Stimulated activated CD8-positive, alpha-beta memory T cell treated with anti-CD3 and anti-CD28 coated beads, Interleukin-2, amount 100 ng/mL, for 48 hours (primary cell): ENCODE data around the gene RAB15.

Source experiments
- DNase-seq, 2 donors: peaks; one replicate each; pipeline ENCODE4 v3.0.0-alpha.2; 2020; ENCODE audit warnings: low read depth in 2 of 2

The RAB15 gene

DNA sequence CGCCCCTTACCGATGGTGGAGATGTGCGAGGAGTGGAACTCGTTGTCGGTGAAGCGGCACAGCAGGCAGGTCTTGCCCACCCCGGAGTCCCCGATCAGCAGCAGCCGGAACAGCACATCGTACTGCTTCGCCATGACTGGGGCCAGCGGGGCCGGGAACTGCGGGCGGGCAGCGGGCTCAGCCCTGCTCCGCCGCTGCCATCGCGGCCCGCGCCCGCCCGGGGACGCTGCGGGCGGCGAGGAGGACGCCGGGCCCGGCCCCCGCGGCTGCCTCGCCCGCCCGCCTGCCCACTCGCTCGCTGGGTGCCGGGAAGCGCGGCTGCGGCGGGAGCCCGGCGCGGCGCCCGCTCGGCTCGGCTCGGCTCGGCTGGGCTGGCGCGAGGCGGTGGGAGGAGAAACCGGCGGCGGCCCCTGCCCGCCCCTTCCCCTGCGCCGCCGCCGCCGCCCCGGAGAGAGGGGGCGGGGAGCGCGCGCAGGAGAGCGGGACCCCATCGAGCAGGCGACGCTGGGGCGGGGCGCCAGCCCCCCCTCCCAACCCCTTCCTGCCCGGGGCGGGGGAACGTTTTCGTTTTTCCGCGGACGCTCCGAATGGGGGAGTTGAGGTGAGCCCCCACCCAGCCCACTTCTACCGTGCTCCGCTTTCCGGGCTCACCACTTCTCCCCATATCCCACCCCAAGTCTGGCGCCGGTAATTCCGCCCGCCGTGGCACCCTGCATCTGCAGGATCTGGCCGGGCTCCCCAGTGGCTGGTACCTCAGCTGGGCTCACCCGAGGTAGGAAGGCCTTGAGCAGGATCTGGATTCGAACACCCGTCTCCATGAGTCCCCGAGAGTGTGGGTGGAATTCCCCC is at the start of gene RAB15:
TSS of gene RAB15 (minus strand) at position 394 of the 849 bp plus-strand sequence. CDS start at position 134, 260 bp downstream.
- DNase-seq, result peak; percentile 8 to 21

DNA sequence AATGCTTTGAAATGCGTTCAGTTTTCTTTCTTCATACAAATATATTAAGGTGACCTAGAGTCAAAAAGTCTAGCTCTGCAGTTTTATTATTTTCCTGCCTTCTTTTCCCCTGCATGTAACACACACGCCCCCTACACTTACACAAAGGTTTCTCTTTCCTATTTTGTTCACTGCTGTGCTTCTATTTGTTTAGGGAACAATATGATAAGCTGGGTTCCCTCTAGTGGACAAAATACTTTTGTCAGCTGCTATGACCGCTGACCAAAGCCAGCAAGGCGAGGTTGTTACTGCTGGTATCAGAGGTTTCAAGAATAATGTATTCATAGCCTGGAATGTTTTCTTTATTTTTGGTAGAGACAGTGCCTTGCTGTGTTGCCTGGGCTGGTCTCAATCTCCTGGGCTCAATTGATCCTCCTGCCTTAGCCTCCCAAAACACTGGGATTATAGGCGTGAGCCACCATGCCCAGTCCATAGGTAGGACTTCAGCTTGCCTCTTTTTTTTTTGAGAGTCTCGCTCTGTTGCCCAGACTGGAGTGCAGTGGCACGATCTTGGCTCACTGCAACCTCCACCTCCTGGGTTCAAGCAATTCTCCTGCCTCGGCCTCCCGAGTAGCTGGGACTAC is 47.9 kb upstream of the RAB15 start:
- no peak for DNase-seq

DNA sequence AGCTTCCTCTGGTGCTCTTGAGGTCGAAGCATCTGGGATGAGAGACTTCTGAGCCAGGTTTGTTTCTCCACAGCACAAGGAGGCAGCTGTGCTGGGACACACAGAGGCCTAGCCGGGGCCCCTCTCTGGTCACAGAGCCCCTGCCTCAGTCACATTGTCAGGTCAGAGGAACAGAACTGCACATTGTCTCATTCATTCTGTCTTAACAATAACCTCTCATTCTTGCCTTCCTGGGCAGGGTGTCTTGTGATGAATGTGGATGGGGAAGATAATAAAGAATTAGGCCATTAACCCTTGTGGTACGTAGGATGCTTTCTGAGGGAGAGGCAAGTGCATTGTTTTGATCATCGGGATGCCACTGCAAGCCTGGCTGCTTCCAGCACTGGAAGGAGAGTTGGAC is 44.3 kb upstream of the RAB15 start:
- no peak for DNase-seq

DNA sequence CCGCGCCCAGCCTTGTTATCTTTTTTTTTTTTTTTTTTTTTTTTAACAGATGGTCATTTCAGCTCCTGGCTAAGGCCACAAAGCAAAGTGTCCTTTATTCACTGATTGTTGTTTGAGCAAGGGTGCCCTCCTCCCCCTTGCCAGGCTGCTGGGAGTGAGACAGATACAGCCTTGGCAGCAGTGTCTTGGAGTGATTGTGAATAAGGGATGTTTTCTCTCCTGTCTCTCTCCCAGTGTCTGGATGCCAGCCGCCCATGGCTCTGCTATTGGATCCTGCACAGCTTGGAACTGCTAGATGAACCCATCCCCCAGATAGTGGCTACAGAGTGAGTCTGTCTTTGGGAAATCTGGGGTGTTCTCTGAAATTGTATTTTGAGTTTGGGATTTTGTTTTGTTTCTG is 43.3 kb upstream of the RAB15 start:
- DNase-seq, result no peak

DNA sequence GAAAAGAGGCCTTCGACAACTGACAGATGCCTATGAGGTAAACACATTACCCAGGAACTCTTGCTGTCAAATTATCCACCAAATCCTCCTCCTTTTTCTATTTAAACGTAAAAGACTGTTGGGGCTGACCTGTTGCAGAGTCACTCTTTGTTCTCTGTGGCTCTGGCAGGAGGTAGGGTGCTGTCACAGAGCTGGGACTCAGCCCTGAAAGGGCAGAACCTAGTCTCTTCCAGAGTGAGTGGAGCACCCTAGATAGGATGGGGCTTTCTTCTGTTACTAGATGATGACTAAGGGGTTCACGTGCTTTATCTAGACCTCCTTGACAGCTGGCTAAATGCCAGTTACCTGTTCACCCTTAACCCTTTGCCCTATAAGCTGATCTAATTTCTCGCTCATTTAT is 40.2 kb upstream of the RAB15 start:
- DNase-seq, result no peak

DNA sequence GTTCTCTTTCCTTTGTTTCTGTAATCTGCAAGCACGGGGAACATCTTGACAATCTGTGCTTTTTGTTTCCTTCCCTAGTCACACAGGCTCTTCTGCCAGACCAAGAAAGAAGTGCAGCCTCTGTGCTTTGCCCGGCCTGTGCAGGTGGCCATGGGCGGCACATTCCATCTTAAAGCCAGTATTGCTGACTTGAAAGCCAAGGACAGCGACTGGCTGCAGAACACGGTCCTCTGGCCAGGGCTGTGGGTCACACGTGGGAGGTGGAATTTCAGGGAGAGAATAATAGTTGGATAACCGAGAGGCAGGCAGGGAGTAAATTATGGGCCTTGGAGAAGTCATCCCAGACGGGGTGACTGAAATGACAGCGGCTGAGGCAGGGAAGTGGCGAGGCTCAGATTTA is 39.4 kb upstream of the RAB15 start:
- no peak for DNase-seq

DNA sequence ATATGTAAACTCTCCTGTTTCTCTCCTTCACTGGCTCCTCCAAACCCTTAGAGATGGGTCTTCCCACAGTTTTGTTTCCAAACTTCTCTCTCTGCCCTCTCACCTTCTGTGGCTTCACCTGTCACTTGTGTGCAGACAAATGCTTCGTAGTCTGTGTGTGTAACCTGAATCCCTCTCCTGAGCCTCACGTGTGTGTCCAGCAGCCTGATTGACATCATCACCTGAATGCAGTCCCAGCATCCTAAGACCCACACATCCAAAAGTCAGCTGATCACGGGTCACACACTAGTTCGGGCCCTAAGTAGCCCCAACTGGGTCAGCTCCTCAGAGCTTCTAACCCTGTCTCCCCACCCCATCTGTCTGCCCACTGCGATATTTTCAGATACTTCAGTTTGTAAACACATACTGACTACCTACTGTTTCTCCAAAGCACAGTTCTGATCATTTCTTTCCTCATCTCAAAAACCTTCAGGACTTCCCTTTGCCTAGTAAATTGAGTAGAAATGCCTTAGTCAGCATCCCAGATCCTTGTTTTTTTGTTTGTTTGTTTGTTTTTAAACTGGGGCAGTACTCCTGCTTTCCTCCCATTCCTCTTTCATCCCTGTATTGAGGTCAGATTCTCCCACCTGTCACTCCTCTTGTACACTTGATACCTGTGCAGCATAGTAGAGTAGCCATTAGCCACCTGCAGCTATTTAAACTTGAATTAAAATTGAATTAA is 38.2 kb upstream of the RAB15 start:
- no peak for DNase-seq

DNA sequence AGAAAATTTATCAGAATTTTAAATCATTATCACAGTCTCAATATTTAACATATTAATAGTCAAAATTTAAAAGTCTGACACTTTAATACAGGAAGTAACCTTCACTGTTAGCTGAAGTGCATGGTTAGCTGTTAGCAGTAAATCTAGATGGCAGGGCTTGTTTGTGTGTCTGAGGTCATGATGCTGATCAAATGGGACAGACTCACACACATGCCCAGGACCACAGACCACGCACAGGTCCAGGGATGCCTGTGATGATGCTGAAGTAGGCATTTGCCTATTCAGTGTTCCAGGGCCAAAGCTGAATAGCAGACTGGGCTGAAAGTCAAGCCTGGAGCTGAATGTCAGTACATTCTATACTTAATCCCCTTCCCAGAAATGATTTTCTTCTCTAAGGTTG is 35.1 kb upstream of the RAB15 start:
- no peak for DNase-seq

DNA sequence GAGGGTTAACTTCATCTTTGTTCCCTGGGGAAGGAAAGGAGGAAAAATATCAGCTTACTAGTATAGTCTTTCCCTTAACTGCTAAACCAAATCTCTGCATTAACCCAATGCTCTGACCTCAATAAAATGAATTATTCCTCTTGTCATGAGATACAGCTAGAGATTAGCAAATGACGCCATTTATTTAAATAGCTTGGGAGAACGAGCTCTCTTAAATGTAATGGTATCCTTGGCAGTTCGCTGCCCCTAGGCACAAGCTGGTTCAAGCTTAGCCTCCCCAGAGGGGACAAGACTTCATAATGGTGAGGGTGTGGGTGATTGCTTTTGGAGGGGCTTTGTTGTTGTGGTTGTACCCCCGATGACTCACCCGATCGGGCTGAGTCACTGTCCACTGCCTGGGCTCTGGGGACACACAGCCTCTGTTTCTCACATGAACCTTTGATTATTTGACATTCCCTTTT is 34.2 kb upstream of the RAB15 start:
- DNase-seq, result no peak

DNA sequence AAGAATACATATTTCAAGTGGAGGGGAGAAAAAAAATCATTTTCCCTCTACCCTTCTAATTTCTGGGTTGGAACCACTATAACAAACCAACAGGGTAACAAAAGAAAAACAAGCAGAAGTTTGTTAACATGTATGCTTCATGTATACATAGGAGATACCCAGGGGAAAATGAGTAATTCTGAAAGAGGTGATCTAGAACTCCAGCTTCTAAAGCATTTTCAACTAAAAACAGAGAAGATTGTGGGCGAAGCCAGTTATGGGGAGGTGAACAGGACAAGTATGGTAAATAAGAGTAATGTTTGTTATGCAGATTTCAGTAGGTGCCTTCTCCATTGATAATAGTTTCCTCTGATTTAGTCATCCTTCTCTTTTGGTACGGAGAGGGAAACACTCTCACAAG is 31.3 kb upstream of the RAB15 start:
- no peak for DNase-seq

DNA sequence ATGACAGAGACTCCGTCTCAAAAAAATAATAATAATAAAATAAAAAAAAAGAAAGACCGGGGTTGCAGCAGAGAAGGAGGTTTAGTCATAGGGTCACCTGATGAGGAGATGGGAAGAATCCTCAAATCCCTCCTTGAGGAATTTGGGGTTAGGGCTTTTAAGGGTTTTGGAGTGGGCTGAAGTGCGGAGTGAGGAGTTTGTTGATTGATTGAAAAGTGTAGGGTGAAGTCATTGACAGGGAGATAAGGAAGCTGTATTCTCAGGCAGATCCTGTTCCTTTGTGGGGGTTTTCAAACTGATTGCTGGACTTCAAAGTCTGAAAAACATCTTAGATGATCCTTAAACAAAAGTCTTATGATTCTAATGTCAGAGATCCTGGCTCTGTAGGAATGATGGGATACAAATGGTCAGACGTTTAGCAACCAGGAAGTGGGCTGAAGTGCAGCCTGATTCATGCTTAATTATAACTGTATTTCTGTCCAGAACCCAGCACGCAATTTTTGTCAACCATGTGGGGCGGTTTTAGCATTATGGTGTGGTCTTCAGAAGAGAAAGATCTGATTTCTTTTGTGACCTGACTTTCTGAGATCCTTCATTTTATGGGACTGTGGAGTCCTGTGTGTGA is 30.6 kb upstream of the RAB15 start:
- DNase-seq, result no peak

DNA sequence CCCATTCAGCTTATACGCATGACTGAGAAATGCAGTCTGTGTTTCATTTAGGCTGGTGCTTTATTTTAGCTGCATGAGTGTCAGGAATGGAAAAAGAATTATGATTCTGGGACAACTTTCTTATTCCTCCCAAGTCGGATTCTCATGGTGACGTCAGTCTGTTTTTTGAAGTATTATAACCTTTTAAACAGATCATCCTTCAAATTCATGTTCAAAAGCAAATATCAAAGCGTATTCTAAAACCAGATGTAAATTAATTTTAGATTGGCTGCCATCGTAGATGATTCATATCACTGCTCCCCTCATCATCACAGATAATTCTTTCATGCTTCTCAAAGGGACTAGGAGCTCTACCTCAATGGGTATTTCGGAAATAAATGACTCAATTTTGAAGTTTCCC is 29.6 kb upstream of the RAB15 start:
- no peak for DNase-seq

DNA sequence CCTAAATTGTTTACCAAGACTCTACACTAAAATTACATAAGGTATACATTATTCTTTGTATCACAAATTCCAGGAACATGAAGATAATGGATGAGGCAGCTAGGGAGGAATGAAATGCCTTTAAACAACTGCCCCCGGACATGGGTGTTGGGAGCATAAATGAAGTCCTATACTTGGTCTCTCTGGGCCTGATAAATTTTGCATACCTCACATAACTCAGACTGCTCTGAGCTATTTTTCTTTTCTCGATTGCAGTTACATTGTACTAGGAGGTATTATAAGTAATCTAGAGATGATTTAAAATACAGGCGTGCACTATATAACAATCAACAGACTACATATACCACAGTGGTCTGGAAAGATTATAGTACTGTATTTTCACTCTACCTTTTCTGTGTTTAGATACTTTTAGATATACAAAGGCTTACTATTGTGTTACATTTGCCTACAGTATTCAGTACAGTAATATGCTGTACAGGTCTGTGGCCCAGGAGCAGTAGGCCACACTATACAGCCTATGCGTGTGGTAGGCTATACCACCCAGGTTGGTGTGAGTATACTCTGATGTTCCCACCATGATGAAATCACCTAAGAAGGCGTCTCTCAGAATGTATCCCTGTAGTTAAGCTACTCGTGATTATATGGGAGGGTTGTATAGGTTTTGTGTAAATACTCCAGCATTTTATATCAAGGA is 28.9 kb upstream of the RAB15 start:
- DNase-seq, result no peak

DNA sequence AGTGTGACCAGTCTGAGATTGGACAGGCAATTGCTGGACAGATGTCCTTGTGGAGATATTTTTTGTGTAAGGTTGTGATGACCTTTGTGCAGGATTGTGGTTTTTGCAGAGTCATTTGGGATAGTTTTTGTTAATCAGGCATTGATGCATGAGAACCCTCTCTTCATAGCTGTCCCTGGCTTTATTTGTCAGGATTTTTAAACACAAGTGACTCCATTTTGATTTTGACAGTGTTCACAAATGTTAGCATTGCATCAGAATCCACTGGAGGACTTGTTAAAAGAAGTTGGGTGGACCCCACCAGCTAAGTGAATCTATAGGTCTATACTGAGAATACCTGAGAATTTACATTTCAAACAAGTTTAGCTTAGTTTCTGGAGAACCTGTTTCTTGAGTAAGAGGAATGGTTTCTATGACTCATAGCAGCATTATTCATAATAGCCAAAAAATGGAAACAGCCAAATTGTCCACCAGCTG is 26.4 kb upstream of the RAB15 start:
- no peak for DNase-seq

DNA sequence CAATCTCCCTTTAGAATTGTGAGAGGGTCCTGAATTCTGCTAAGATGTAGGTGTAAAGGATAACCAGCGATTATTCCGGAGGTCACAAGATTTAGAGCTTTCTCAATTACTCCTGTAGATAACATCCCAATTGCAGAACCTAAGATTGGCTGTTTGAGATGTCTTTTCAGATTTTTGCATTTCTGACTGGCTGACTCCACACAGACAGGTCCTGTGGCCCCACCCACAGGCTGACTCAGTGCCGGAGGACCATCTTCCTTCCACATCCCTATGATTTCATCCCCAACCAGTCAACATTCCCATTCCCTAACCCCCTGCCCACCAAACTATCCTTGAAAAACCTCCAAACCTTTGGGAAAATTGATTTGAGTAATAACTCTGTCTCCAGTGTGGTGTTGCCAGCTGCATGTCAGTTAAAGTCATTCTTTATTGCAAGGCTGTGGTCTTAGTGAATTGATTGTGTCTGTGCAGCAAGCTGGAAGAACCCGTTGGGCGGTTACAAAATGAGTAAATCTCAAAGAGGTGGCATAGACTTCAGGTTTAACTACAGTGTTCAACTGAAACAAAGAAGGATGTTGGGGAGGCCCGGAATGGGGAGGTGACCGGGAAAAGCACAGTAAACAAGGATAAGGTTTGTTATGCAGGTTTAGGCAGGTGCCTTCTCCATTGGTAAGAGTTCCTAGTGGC is 25.1 kb upstream of the RAB15 start:
- no peak for DNase-seq

DNA sequence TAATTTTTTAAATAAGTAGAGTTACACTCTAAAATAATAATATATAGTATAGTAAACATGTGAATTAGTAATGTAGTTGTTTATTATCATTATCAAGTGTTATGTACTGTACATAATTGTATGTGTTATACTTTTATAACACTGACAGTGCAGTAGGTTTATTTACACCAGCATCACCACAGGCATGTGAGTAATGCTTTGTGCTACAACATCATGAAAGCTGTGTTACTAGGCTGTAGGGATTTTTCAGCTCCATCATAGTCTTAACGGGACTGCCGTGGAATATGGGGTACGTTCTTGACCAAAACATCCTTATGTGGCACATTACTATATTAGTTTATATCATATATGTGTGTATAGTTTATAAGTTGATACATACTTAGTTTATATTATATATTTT is 23.2 kb upstream of the RAB15 start:
- DNase-seq, result no peak

DNA sequence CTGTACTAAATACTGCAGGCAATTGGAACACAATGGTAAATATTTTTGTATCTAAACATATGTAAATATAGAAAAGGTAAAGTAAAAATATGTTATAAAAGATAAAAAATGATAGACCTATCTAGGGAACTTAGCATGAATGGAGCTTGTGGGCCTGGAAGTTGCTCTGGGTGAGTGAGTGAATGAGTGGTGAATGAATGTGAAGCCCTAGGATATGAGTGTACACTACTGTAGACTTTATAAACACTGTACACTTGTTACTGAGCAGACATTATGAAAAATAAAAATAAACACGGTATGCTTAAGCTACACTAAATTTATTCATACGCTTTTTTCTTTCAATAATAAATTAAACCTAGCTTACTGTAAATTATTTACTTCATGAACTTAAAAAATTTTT is 22.4 kb upstream of the RAB15 start:
- DNase-seq, result no peak

DNA sequence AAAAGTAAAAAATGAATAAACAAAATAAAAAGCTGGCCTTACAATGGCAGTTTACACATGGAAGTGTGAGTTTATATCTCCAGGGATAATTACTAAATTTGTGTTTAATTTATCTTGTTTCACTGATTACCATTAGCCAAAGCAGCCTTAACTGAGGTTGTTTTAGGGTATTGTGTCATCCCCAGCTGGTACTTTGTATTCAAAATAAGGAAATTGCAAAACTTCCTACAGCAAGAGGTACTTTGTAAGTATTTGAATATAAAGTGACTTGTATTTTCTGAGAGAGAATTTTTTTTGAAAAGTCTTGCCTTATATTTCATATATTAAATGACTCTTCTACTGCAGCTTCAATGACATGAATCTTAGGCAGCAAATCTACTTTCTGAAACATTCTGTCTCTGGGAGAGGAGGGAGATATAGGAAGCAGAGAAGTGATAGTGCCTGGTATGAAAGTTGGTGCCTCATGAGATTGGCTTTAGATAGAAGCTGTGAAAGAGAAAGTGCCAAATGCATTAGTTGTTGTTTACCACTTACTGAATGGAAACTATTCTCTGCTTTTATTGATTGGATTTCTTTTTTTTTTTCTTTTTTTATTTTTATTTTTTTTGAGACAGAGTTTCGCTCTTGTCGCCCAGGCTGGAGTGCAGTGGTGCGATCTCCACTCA is 21.3 kb upstream of the RAB15 start:
- no peak for DNase-seq

DNA sequence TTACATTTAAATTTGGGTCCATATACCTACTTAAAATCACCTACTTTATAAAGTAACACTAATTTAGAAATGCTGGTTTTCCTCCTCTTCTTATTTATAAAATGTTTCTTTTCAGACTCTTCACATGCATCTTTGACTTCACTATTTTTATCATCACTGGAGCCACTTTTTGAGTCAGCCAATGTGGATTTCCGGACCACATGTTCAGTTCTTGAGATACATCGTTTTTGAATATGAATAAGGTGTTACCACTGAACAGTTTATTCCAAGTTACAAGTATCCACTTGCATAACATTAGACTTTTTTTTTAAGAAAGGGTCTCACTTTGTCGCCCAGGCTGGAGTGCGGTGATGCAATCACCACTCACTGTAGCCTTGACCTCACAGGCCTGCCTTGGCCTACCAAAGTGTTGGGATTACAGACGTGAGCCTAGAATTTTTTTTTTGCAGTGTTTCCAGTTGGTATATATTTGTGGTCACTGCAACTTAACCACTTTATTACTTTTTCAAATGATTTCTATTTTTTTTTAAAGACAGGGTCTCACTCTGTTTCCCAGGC is 20.3 kb upstream of the RAB15 start:
- no peak for DNase-seq

DNA sequence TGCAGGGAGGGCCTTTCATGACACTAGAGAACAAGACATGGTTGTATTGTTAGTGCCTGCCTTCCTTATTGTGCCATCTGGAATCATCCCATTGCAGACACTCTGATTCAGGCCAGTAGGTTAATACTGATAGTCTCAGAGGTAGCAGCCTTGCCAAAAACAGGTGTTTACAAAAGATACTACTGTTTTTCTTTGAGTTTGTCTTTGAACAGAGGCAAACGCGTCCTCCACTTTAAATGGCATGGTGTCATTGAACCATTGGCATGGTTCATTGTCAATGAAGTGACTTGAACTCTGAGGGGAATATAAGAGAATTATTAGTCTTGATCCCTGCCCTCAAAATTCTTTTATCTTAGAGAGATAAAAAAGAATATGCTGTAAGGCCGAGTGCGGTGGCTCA is 18.8 kb upstream of the RAB15 start:
- DNase-seq, result no peak
